ENCODE results near the gene PTPN1. TPM values are rescaled to one million over a fixed set of nuclear protein-coding genes. Genes with fewer than 3 reads are reported as not detected.

The PTPN1 gene
- total and polyA plus RNA-seq, 10 donors, result 20.5 to 84.9 (median 68.6) TPM

DNA sequence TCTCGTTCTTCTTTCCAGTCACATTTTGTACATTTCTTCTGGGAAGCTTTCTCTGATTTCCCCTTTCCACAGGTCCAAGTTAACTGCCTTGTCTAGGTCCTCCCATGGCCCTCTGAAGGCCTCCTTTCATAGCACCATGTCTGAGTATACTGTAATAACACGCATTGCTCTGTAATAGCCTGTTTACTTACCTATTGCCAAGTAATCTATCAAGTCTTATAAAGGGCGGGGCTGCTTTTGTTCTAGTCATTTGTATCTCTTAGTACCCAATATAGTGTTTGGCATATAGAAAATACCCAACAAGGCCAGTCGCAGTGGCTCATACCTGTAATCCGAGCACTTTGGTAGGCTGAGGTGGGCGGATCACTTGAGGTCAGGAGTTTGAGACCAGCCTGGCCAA, 17.9 kb downstream of the PTPN1 start:
- TF ChIP-seq, protein P1, sequence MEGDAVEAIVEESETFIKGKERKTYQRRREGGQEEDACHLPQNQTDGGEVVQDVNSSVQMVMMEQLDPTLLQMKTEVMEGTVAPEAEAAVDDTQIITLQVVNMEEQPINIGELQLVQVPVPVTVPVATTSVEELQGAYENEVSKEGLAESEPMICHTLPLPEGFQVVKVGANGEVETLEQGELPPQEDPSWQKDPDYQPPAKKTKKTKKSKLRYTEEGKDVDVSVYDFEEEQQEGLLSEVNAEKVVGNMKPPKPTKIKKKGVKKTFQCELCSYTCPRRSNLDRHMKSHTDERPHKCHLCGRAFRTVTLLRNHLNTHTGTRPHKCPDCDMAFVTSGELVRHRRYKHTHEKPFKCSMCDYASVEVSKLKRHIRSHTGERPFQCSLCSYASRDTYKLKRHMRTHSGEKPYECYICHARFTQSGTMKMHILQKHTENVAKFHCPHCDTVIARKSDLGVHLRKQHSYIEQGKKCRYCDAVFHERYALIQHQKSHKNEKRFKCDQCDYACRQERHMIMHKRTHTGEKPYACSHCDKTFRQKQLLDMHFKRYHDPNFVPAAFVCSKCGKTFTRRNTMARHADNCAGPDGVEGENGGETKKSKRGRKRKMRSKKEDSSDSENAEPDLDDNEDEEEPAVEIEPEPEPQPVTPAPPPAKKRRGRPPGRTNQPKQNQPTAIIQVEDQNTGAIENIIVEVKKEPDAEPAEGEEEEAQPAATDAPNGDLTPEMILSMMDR (IDR thresholded peaks at IDR 0.05 in 8 of 11, conservative IDR thresholded peaks at IDR 0.05 in 3 of 11), result no peak
- TF ChIP-seq POLR2A (IDR thresholded peaks at IDR 0.05), result no peak
- no peak for TF ChIP-seq POLR2AphosphoS5 (IDR thresholded peaks at IDR 0.05)
- intact Hi-C loops (cut with DNase I; ENCODE audit: low total_unique reads), result no loop called here
- Histone ChIP-seq H3K4me3 (no peak overlapping the region), H3K27me3 (replicated peaks in 1 of 7) (no peaks in the 10 kb centered on the region), H3K9me3 (no peaks in the 10 kb centered on the region), H3K4me1 (peaks cover 43 to 100% (median 98%) of the 10 kb centered on the region in 6 donors), H3K27ac (peak overlapping the region in 4 of 8 donors; percentile 48 to 98 (median 76)), H3K36me3 (peaks cover 0 to 7% (median 0%) of the 10 kb centered on the region in 6 donors)
- WGBS, 5 donors, result 79 to 95% (median 90%) methylated on average over 6 of the region's 6 CpGs
- no peak for DNase-seq

DNA sequence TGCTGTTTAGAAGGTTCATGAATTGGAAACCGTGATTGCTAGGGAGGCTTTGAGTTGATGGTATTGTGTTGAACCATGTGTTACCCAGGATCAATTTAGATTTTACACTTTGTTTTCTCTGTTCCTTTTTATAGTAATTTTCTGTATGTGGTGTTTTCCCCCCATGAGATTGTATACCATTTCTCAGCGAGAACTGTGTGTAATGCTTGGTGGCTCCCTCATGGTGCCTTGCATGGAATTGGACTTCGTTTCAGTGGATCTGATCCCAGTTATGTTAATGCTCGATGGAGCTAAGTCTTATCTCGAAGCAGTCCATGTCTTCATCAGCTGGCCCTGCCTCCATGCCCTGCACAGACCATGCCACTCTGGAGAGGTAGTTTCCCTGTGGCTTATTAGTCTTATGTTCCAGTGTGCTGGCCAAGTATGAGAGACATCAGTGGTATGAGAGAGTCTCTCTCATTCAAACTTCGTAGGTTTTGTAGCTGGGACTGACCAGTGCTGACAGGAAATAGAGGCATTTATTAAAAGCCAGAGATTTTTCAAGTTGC, 18.7 kb downstream of the PTPN1 start:
- intact Hi-C loops (cut with DNase I; ENCODE audit: low total_unique reads), result no loop called here
- H3K9me3 ChIP-seq, result no peaks in the 10 kb centered on the region
- TF ChIP-seq, protein P1 (IDR thresholded peaks at IDR 0.05 in 8 of 11, conservative IDR thresholded peaks at IDR 0.05 in 3 of 11), result no peak
- peak in 1 of 3 donors; percentile 30 for TF ChIP-seq POLR2AphosphoS5 (IDR thresholded peaks at IDR 0.05)
- no peaks in the 10 kb centered on the region for H3K27me3 ChIP-seq (replicated peaks in 1 of 7)
- no peak overlapping the region for H3K4me3 ChIP-seq
- H3K4me1 ChIP-seq, result peaks cover 37 to 100% (median 98%) of the 10 kb centered on the region in 6 donors
- peaks cover 0 to 11% (median 0%) of the 10 kb centered on the region in 6 donors for H3K36me3 ChIP-seq
- H3K27ac ChIP-seq, result peak overlapping the region in 5 of 8 donors; percentile 35 to 98 (median 48)
- 56 to 75% (median 63%) methylated on average over 6 of the region's 6 CpGs for WGBS, 5 donors
- DNase-seq, result no peak

DNA sequence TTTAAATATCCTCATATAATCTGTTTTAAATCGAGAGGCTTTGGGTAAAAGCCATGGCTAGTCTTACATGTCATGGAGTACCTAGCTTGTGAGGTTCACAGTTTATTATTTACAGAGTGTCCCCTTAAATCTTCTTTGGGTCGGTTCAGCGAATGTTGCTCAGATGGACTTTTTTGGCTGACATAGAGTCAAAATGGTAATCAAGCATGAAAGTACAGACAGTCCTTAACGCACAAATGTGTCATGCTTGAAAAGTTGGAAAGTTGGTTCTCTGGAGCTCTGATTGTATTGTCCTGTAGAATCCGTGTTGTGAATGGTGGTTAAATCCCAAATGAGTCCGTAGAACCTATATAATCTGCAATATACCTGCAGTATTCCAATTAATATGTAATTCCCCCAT, 22.0 kb downstream of the PTPN1 start:
- Histone ChIP-seq H3K9me3 (no peaks in the 10 kb centered on the region), H3K4me3 (peak overlapping the region in 1 of 8 donors; percentile 4), H3K36me3 (peaks cover 0 to 14% (median 0%) of the 10 kb centered on the region in 6 donors), H3K27me3 (replicated peaks in 1 of 7) (no peaks in the 10 kb centered on the region), H3K27ac (peak overlapping the region in 4 of 8 donors; percentile 37 to 64 (median 46)), H3K4me1 (peaks cover 7 to 100% (median 89%) of the 10 kb centered on the region in 6 donors)
- TF ChIP-seq POLR2AphosphoS5 (IDR thresholded peaks at IDR 0.05), result no peak
- DNase-seq, result no peak
- WGBS, 5 donors, result 83 to 88% (median 86%) methylated on average over 6 of the region's 6 CpGs
- intact Hi-C loops (cut with DNase I; ENCODE audit: low total_unique reads), result no loop called here

DNA sequence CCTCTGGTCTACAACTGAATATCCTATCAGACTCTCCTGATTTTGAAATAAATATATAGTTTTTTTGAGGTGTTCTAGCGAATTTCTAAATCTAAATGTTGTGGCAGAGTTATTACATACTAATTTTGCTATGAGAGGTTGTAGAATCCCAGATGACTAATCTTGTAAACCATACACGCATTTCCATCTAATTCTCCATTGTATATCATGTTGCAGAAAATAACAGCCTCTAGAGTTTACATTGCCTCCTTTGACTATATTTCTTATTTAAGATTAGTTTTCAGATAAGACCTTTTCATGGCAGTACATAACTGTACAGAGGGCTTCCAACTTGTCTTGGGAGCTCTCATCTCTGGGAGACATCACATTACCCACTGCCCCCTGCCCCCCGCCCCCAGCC, 22.9 kb downstream of the PTPN1 start:
- H3K4me3 ChIP-seq, result no peak overlapping the region
- H3K36me3 ChIP-seq, result peaks cover 0 to 11% (median 0%) of the 10 kb centered on the region in 6 donors
- intact Hi-C loops (cut with DNase I; ENCODE audit: low total_unique reads), result no loop called here
- peak overlapping the region in 4 of 8 donors; percentile 17 to 63 (median 58) for H3K27ac ChIP-seq
- H3K27me3 ChIP-seq (replicated peaks in 1 of 7), result no peaks in the 10 kb centered on the region
- DNase-seq, result no peak
- WGBS, 5 donors, result 74 to 93% (median 86%) methylated on average over 3 of the region's 3 CpGs
- peaks cover 4 to 100% (median 88%) of the 10 kb centered on the region in 6 donors for H3K4me1 ChIP-seq
- no peak for TF ChIP-seq POLR2A (IDR thresholded peaks at IDR 0.05)
- H3K9me3 ChIP-seq, result peaks cover 0 to 2% (median 0%) of the 10 kb centered on the region in 8 donors

GRCh38 chr20:50533464-50533863, 23.3 kb downstream of the PTPN1 start:
- Histone ChIP-seq H3K27me3 (replicated peaks in 1 of 7) (no peaks in the 10 kb centered on the region), H3K9me3 (peaks cover 0 to 6% (median 0%) of the 10 kb centered on the region in 8 donors), H3K4me1 (peaks cover 7 to 100% (median 89%) of the 10 kb centered on the region in 6 donors), H3K36me3 (peaks cover 0 to 11% (median 0%) of the 10 kb centered on the region in 6 donors), H3K4me3 (no peak overlapping the region), H3K27ac (peak overlapping the region in 4 of 8 donors; percentile 17 to 63 (median 58))
- DNase-seq, result no peak
- 82 to 95% (median 92%) methylated on average over 7 of the region's 7 CpGs for WGBS, 5 donors
- intact Hi-C loops (cut with DNase I; ENCODE audit: low total_unique reads), result no loop called here
- TF ChIP-seq POLR2A (IDR thresholded peaks at IDR 0.05), result no peak
- TF ChIP-seq POLR2AphosphoS5 (IDR thresholded peaks at IDR 0.05), result peak in 1 of 3 donors; percentile 9
- TF ChIP-seq, protein P1 (IDR thresholded peaks at IDR 0.05 in 8 of 11, conservative IDR thresholded peaks at IDR 0.05 in 3 of 11), result no peak
